WTC11 (cell line): ENCODE data around the gene KDELR3.

Source experiments
- CBFB ChIP-seq: sonication (generic); formaldehyde crosslinking; IDR thresholded peaks from 2 replicates; pipeline ENCODE4 v1.8.1; 2022; ENCODE audit warnings: mild to moderate bottlenecking, low read depth, missing genetic modification reagents
- CTCF ChIP-seq: fragments of 200-600 bp; IDR thresholded peaks from 2 replicates; pipeline ENCODE4 v1.8.0; 2022; ENCODE audit warnings: antibody characterized with exemption
- JUN ChIP-seq: sonication (generic); formaldehyde crosslinking; IDR thresholded peaks from 2 replicates; pipeline ENCODE4 v1.8.0; 2023; ENCODE audit warnings: mild to moderate bottlenecking, missing genetic modification reagents
- NFYB ChIP-seq: sonication (generic); formaldehyde crosslinking; conservative IDR thresholded peaks from 2 replicates; pipeline ENCODE4 v1.8.0; 2022; ENCODE audit warnings: low read depth, missing genetic modification reagents
- NR2C2 ChIP-seq: sonication (generic); formaldehyde crosslinking; IDR thresholded peaks from 2 replicates; pipeline ENCODE4 v1.8.0; 2022; ENCODE audit warnings: mild to moderate bottlenecking, missing genetic modification reagents
- RELA ChIP-seq: sonication (generic); formaldehyde crosslinking; IDR thresholded peaks from 2 replicates; pipeline ENCODE4 v1.8.1; 2022; ENCODE audit warnings: missing genetic modification reagents, mild to moderate bottlenecking, borderline replicate concordance
- USF1 ChIP-seq: sonication (generic); formaldehyde crosslinking; IDR thresholded peaks from 2 replicates; pipeline ENCODE4 v1.8.0; 2022; ENCODE audit warnings: mild to moderate bottlenecking, missing genetic modification reagents
- ZNF281 ChIP-seq: sonication (generic); formaldehyde crosslinking; IDR thresholded peaks from 2 replicates; pipeline ENCODE4 v1.8.0; 2023; ENCODE audit warnings: mild to moderate bottlenecking, missing genetic modification reagents

DNA sequence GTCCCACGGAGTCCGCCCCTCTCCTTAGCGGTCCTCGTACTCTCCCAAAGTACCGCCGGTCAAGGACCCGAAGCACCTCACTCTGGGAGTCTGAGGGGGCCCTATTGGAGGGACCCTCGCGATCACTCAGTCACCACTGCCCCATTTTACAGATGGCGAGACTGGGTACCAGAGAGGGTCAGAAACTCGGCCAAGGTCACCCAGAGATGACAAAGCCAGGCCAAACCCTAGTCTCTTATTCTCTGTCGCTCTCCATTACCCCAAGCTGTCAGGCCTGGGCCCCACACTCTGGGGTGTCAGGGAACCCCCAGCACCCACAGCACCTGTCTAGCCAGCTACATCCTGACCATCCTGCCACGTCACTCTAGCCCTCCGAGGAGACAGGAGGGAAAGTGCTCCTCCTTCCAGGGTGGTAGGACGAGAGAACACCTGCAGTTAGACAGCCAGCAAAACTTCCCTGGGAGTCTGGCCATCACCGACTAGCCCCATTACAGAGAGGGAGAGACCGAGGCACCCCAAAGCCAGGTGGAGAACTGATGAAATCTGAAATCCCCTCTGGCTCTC is 11.5 kb upstream of the KDELR3 start:
- no peak for TF ChIP-seq NFYB (CRISPR knock-in tag)
- no peak for TF ChIP-seq NR2C2 (CRISPR knock-in tag)
- no peak for TF ChIP-seq USF1
- no peak for TF ChIP-seq CBFB
- TF ChIP-seq JUN (CRISPR knock-in tag): no peak
- TF ChIP-seq CTCF: no peak
- no peak for TF ChIP-seq RELA (CRISPR knock-in tag)
- no peak for TF ChIP-seq ZNF281
